Transverse colon (tissue), 4 donors: ENCODE results near the gene KRT3.

Source experiments
- CTCF ChIP-seq, 5 experiments: fragments of 200-600 bp in 3 of 5; fragments of 450-650 bp in 2 of 5; sonication (generic) in 3 of 5; IDR thresholded peaks; 1 replicate in 2 of 5; 2 replicates in 3 of 5; pipeline ENCODE4 v1.5.1; 2016 to 2017; ENCODE audit warnings: antibody characterized with exemption in 5 of 5, inconsistent platforms in 3 of 5, mild to moderate bottlenecking in 2 of 5, moderate library complexity in 1 of 5
- POLR2A ChIP-seq: fragments of 450-650 bp; IDR thresholded peaks from one replicate; pipeline ENCODE4 v1.6.1; 2016; ENCODE audit warnings: antibody characterized with exemption, mild to moderate bottlenecking, moderate library complexity
- POLR2AphosphoS5 ChIP-seq, 3 donors: sonication (generic); formaldehyde crosslinking; IDR thresholded peaks; one replicate each; pipeline ENCODE4 v1.6.1; 2016; ENCODE audit warnings: antibody characterized with exemption in 3 of 3

- TF ChIP-seq CTCF (IDR thresholded peaks at IDR 0.05) (no peak), POLR2AphosphoS5 (IDR thresholded peaks at IDR 0.05) (no peak), POLR2A (no peak)
Measured at GRCh38 chr12:52748578-52748977, 47.3 kb downstream of the KRT3 start.
